ENCODE measurements around the gene HES3. TPM values are rescaled to one million over a fixed set of nuclear protein-coding genes. Genes with fewer than 3 reads are reported as not detected.

Gene HES3
- total RNA-seq, 2 experiments from 2014 or later: not detected

GRCh38 chr1:6244401-6245049 is 546 bp downstream of the HES3 start:
- H3K9me3 ChIP-seq (ENCODE audit: low read length): no peaks in the 10 kb centered on the region
- POLR2A ChIA-PET: interaction anchor here (0.7 kb wide), 1 partner anchor 130 kb away, joined by 4 read pairs; no protein-coding TSS in a partner anchor
- H3K4me3 ChIP-seq (ENCODE audit: low read depth, low read length, poor library complexity, severe bottlenecking): no peak overlapping the region
- CTCF ChIA-PET (ENCODE audit: unreplicated experiment): interaction anchor here (0.6 kb wide), 1 partner anchor 195 kb away, joined by 3 read pairs; no protein-coding TSS in a partner anchor
- H3K4me2 ChIP-seq (ENCODE audit: low read length): no peak overlapping the region
- no peak for TF ChIP-seq CTCF (conservative IDR thresholded peaks at IDR 0.05; ENCODE audit: low read length)
- no peak for TF ChIP-seq EZH2phosphoT487 (IDR thresholded peaks at IDR 0.05; ENCODE audit: borderline replicate concordance, low read depth, low read length)
- no peak overlapping the region for H3K27ac ChIP-seq (ENCODE audit: low read depth, low read length, poor library complexity, severe bottlenecking)
- no peaks in the 10 kb centered on the region for H3K4me1 ChIP-seq (ENCODE audit: insufficient read depth, low read length, poor library complexity, severe bottlenecking)
- no TSS peak for BruUV-seq (replicated peaks)
- H4K20me1 ChIP-seq (ENCODE audit: insufficient read depth, low read length): no peaks in the 10 kb centered on the region
- no peaks in the 10 kb centered on the region for H3K36me3 ChIP-seq (ENCODE audit: insufficient read depth, low read length)
- no peaks in the 10 kb centered on the region for H3K9me2 ChIP-seq (ENCODE audit: insufficient read depth, low read length)
- intact Hi-C loops (cut with micrococcal nuclease; ENCODE audit: unreplicated experiment): loop anchor here (5.0 to 10.0 kb wide), 3 partner anchors 113 to 190 kb away; no protein-coding TSS in a partner anchor
- DNase-seq (ENCODE audit: low spot score): no peak
- H3K79me2 ChIP-seq (ENCODE audit: insufficient read depth, low read depth, low read length): no peaks in the 10 kb centered on the region
- H2AFZ ChIP-seq (ENCODE audit: low read length): no peak overlapping the region

DNA sequence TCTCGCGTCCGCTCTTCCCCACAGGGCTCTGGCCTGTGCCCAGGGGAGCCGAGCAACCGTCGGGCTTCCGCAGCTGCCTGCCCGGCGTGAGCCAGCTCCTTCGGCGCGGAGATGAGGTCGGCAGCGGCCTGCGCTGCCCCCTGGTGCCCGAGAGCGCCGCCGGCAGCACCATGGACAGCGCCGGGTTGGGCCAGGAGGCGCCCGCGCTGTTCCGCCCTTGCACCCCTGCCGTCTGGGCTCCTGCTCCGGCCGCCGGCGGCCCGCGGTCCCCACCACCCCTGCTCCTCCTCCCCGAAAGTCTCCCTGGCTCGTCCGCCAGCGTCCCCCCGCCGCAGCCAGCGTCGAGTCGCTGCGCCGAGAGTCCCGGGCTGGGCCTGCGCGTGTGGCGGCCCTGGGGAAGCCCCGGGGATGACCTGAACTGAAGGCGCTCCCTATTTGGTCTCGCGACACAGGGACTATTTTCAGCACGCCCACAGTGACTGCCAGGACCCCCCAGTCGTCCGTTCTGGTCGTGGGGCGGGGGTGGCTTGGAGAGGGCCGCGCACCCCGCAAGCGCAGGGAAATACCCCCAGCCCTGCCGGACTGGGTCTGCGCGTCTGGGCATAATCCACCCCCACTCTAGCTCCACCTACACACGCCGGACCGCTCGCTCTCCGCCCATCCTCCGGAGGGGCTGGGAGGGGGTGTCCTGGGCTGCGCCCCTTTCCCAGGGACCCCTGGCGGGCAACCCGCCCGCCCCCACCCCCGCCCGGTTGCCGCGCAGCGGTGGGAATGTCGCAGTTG is 1.3 kb downstream of the HES3 start:
- no peaks in the 10 kb centered on the region for H3K9me3 ChIP-seq (ENCODE audit: low read length)
- TF ChIP-seq EZH2phosphoT487 (IDR thresholded peaks at IDR 0.05; ENCODE audit: borderline replicate concordance, low read depth, low read length): no peak
- peak; percentile 71 for TF ChIP-seq CTCF (conservative IDR thresholded peaks at IDR 0.05; ENCODE audit: low read length)
- no peaks in the 10 kb centered on the region for H3K9me2 ChIP-seq (ENCODE audit: insufficient read depth, low read length)
- ChIA-PET POLR2A (no interaction called here), CTCF (ENCODE audit: unreplicated experiment) (interaction anchor here (0.6 to 1.3 kb wide), 2 partner anchors 157 to 194 kb away, joined by 3 read pairs; no protein-coding TSS in a partner anchor)
- H3K4me1 ChIP-seq (ENCODE audit: insufficient read depth, low read length, poor library complexity, severe bottlenecking): no peaks in the 10 kb centered on the region
- H2AFZ ChIP-seq (ENCODE audit: low read length): no peak overlapping the region
- intact Hi-C loops (cut with micrococcal nuclease; ENCODE audit: unreplicated experiment): loop anchor here (5.0 to 10.0 kb wide), 3 partner anchors 112 to 190 kb away; no protein-coding TSS in a partner anchor
- no peaks in the 10 kb centered on the region for H3K36me3 ChIP-seq (ENCODE audit: insufficient read depth, low read length)
- no peaks in the 10 kb centered on the region for H4K20me1 ChIP-seq (ENCODE audit: insufficient read depth, low read length)
- DNase-seq (ENCODE audit: low spot score): peak; percentile 74
- BruUV-seq (replicated peaks): no TSS peak
- H3K4me3 ChIP-seq (ENCODE audit: low read depth, low read length, poor library complexity, severe bottlenecking): no peak overlapping the region
- no peaks in the 10 kb centered on the region for H3K79me2 ChIP-seq (ENCODE audit: insufficient read depth, low read depth, low read length)
- no peak overlapping the region for H3K4me2 ChIP-seq (ENCODE audit: low read length)
- H3K27ac ChIP-seq (ENCODE audit: low read depth, low read length, poor library complexity, severe bottlenecking): no peak overlapping the region
